ENCODE results near the gene OR5A1.

The OR5A1 gene

GRCh38 chr11:59480359-59480758 lies 44.1 kb downstream of the OR5A1 start:
- DNase-seq, result no peak

Data from kidney glomerular epithelial cell (primary cell).